GM13976 (cell line): ENCODE results near the gene CDC42BPA.

Experiments
- DNase-seq: peaks from one replicate; pipeline ENCODE4 v3.0.0; 2012; ENCODE audit warnings: low spot score
- CTCF ChIP-seq: IDR thresholded peaks from 2 replicates; pipeline ENCODE4 v1.5.1; 2012; ENCODE audit warnings: borderline replicate concordance, mild to moderate bottlenecking; ENCODE audit not compliant: insufficient read depth; ENCODE audit errors: extremely low read depth, missing control alignments, control extremely low read depth
- in situ Hi-C: fragments of 300-500 bp; cut with MboI; formaldehyde crosslinking; loops from one replicate; pipeline ENCODE4 v1.12.0; 2022; ENCODE audit warnings: low sequenced_read_pairs, mixed read lengths, inconsistent platforms; ENCODE audit not compliant: unreplicated experiment

CDC42BPA gene

DNA sequence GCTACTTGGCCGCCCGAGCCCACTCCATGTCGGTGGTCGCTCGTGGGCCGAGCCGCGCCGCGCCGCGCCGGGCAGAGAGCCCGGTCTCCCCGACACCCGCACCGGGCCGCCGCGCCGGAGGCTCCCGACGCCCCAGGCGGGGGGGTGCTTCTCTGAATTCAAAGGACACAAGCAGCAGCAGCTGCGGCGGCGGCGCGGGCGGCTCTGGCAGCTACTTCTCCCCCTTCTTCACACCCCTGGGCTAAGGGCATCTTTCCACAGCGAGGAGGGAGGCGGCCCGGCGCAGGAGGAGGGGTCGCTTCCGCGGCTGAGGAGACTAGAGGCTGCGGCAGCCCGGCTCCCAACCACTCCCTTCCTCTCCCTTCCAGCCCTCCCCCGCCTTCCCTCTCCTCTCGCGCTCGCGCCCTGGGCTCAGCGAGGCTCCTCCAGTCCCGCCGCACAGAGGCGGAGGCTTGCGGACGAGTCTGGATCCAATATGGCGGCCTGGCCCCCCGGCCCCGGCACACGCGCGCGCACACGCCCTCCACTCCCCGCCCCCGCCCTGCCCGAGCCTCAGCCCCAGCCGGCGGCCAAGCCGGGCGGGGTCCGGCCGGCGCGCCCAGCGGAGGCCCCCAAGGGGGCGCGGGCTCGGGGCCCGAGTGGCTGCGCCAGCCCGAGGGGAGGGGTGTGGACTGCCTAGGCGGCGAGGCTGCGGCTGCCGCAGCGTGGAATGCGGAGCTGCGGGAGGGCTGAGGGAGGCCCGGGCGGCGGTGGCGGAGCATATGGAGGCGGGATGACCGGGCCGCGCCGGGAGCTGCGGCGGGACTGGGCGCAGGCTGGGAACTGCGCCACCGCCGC lies at the start of gene CDC42BPA:
TSS of gene CDC42BPA (minus strand) at position 477 of the 837 bp plus-strand sequence. CDS start 1,310 bp downstream, outside the sequence.
- TF ChIP-seq CTCF, result no peak
- DNase-seq, result peak; percentile 76
- in situ Hi-C loops, result no loop called here

GRCh38 chr1:227368009-227368408 lies 49.7 kb upstream of the CDC42BPA start:
- no peak for DNase-seq
- in situ Hi-C loops, result no loop called here
- TF ChIP-seq CTCF, result no peak

- in situ Hi-C loops, result no loop called here
- no peak for TF ChIP-seq CTCF
- no peak for DNase-seq
Observed at GRCh38 chr1:227365473-227366431, 47.5 kb upstream of the CDC42BPA start.

DNA sequence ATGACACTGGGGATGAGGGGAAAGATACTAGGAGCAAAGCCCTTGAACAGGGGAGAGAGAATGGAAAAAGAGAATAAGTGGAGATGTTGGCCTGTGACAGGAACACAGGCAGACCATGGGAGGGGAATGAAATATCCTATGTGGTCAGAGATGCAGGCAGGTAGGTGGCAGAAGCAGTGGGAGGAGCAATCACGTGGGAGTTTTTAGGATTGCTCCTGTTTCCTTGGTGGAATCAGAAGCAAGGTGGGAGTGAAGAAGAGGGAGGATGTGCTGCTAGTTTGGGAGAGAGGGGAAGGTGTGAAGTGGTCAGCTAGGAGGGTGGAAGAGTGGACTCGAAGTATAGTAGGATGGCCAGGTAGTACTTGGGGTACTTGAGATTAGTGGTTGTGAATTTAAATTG lies 46.4 kb upstream of the CDC42BPA start:
- TF ChIP-seq CTCF, result no peak
- in situ Hi-C loops, result no loop called here

GRCh38 chr1:227363825-227364224 lies 45.5 kb upstream of the CDC42BPA start:
- no peak for TF ChIP-seq CTCF
- in situ Hi-C loops, result no loop called here
- DNase-seq, result no peak

More for the DNA sequence above, 46.4 kb upstream of the CDC42BPA start:
- DNase-seq, result no peak

- TF ChIP-seq CTCF, result no peak
- in situ Hi-C loops, result no loop called here
- no peak for DNase-seq
Observed at GRCh38 chr1:227362039-227362438, 43.7 kb upstream of the CDC42BPA start.
